T-helper 2 cell treated with Interferon-gamma antibody and Interleukin-4, amounts not matched to agents 100 ng/mL and 5 ng/mL, for 36 hours (primary cell): ENCODE data around the gene GARIN3. TPM values are rescaled to one million over a fixed set of nuclear protein-coding genes. Genes with fewer than 3 reads are reported as not detected.
"Not testable (repeated sequence)": the region's sequence is repeated elsewhere in the genome, so short reads cannot be mapped to it uniquely, and the experiment has no call there.

ENCODE experiments used
- intact Hi-C: fragments of 100-400 bp; cut with micrococcal nuclease; formaldehyde crosslinking; loops from one replicate; pipeline ENCODE4 v1.15.1; 2023
- total RNA-seq: library from RNA; stranded (reverse); gene quantifications from 2 replicates; pipeline ENCODE4 v1.2.3, GENCODE V29; 2022

The GARIN3 gene
- total RNA-seq, 1 donor from 2014 or later = not detected

DNA sequence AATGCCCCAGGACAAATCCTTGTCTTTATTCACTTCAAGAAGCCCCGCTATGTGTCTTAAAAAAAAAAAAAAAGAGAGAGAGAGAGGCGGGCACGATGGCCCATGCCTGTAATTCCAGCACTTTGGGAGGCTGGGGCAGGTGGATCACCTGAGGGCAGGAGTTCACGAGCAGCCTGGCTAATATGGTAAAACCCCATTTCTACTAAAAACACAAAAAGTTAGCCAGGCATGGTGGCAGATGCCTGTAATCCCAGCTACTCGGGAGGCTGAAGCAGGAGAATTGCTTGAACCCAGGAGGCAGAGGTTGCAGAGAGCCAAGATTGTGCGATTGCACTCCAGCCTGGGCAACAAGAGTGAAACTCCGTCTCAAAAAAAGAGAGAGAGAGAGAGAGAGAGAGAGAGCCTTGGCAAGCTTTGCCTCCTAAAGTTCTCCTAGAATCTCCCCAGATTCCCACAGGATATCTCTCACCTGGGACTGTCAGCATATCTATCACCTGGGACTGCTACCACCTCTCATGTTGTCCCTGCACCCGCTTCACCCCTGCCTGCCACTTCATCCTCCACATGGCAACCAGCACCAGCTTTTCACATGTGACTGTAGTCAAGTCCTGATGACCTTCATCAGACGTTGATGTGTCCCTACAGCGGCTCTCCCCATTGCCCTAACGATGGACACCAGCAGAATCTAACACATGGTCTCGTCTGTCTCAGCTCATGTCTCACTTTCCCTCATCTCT is 20.4 kb upstream of the GARIN3 start:
- intact Hi-C loops = no loop called here

DNA sequence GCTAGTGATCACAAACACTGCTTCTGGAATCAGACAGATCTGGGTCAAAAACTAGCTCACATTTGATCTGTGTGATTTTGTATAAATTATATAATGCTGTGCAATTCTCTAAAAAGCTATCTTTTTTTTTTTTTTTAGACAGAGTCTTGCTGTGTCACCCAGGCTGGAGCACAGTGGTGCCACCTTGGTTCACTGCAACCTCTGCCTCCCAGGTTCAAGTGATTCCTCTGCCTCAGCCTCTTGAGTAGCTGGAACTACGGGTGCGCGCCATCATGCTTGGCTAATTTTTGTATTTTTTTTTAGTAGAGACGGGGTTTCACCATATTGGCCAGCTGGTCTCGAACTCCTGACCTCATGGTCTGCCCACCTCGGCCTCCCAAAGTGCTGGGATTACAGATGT is 19.1 kb upstream of the GARIN3 start:
- intact Hi-C loops = not testable (repeated sequence)

DNA sequence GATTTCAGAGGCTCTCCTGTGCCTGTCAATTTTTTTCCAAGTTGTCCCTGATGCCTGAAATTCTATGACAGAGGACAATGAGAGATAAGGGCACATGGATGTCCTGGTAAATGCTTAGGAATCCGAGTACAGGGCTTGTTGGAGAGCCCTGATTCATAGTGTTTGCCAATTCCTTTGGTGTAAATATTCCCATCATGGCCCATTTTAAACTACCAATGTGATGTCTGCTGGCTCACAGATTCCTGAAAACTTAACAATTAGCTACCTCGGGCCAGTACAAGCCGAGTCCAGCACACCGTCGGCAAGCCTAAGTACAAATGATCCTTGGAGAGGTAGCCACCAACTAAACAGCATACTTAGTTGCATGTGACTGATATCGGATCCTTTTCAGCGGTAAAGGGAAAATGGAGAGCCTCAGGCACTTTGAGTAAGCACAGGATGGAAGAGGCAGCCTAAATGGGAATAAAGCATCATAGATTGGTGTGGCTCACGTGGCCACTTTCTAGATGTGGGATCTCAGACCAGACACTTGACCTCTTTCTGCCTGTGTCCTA is 18.1 kb upstream of the GARIN3 start:
- intact Hi-C loops = loop anchor here (1.0 to 5.0 kb wide), 2 partner anchors 9 to 358 kb away; no protein-coding TSS in a partner anchor

DNA sequence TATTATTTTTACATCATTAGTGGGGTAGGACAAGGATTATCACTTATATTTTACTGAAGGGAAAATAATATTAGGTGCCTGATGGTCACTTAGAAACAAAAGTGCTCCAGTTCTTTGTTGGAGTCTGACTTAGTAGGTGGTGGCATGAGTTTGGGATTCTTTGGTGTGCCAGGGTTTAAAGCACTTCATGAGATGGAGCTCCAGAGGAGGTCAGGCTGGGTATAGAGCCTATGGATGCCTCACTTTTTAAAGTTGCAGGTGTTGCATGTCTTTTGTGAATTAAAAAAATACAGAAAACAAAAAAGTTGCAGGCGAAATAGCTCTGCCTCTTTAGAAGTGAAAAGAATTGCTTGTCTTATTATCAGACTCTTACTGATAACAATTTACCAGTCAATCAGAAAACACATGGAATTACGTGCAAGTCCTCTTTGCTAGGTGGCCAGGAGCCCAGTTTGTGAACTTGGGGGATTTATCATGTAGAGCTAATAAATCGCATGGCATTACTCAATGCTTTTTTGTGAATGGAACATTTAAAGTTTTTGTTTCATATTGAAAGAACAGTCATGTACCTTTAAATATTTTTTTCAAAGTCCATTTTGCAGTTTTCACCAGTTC is 16.2 kb upstream of the GARIN3 start:
- intact Hi-C loops = loop anchor here (1.0 to 5.0 kb wide), 2 partner anchors 33 to 360 kb away; no protein-coding TSS in a partner anchor

DNA sequence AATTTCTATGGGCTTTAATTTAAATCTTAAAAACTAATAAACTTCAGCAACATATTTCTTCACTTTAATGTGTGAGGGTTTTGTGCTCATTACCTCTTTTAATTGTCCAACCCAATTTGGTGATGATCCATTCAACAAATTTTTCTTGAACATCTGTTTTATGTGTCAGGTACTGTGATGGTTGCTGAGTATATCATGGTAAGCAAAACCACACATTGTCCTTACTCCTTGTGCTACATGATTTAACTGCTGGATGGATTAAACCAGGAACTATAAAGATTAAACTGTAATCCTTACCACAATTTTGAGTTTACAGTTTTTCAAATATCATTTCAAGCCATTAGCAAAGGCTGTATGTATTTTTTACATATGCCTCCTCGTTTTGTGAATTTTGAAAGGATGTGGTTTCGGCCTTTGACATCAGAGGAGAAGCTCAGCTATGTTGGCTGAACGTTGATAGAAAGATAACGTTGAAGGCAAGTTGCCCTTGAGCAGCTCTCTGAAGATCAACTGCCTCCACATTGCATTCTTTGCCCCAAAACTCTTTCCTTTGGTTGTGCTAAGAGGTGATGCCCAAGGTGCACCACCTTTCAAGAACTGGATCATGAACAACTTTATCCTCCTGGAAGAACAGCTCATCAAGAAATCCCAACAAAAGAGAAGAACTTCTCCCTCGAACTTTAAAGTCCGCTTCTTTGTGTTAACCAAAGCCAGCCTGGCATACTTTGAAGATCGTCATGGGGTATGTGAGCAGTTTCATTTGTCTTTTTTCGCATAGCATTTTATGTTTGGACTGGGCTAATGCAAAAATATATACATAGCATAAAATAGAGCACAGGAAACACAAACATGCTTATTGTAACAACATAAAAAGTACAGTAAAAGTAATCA is 14.6 kb upstream of the GARIN3 start, which contains the start of gene ITK:
Gene ITK, plus strand, starts transcription at position 467 of the 891 bp plus-strand sequence. Its CDS starts 138 bp downstream, at position 605.
- intact Hi-C loops = loop anchor here (1.0 to 5.0 kb wide), 9 partner anchors 8 to 362 kb away; partner anchors contain the start of gene CYFIP2

DNA sequence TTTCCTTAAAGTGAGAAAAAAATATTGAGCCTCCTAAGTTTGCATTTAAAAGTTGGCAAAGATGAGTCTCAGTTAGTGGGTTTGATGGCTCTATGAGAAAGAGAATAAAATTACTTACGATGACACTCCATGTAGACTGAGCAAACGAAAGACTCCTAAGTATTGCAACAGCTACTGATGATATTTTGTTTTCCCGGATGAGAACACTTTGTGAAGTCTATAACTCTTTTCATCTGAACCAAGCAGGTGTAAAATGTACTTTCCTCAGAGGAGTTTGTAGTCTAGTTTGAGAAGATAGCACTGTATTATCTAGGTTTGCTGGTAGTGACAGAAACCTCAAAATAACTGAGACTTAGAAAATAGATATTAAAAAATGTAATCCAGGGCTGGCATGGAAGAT is 12.9 kb upstream of the GARIN3 start:
- intact Hi-C loops = no loop called here

DNA sequence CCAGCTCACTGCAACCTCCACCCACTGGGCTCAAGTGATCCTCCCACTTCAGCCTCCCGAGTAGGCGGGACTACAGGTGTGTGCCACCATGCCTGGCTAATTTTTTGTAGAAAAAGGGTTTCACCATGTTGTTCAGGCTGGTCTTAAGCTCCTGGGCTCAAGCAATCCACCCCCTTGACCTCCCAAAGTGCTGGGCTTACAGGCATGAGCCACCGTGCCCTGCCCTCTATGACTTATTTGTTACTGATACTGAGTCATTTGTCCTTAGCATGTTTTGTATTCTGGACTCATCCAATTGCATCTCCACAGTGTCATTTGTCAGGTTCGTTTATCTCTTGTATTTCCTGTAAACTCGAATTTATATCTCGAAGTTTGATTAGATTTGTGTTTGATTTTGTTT is 11.9 kb upstream of the GARIN3 start:
- intact Hi-C loops = no loop called here

DNA sequence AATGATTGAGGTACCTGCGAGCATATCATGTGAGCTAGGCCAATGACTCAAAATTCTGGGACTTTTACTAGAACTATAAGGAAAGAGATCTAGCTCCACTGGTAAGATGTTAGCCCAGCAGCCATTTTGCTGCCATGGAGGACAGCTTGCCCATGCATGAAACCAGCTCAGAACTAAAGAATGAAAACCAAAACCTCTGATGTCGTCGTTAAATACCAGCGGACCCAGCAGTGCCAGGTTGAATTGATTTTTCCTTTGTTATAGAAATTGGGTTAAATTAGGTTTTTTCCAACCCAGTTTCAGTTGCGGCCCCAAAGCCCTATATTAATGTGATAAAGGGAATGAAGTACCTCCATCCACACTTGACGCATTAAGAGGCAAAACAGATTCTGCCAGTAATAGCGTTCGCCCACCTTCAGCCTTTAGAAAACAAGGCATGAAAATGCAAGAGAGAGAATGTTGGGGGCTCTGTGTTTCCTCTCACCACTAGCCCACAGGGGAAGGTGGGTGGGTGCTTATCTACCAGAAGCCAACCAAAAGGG is 9.1 kb upstream of the GARIN3 start:
- intact Hi-C loops = no loop called here

DNA sequence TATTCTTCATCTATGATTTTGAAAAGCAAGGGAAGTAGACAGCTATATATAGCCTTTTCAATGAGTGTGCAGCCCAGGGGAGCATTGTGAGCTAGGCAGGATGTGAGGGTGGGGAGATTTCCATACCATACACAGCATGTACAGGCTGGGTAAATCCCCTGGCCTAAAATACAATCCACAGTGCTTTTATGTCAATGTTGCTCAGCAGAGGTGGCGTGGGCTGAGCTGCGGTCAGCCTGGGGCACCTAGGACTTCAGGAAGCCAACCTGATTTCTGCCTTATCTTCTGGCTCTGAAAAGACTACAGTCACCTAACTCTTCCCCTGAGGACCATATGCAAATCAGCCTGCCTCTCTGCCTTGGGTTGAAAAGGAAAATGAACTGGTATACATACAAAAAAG is 6.3 kb upstream of the GARIN3 start:
- intact Hi-C loops = loop anchor here (1.0 to 5.0 kb wide), 5 partner anchors 8 to 430 kb away; partner anchors contain the start of gene ITK

DNA sequence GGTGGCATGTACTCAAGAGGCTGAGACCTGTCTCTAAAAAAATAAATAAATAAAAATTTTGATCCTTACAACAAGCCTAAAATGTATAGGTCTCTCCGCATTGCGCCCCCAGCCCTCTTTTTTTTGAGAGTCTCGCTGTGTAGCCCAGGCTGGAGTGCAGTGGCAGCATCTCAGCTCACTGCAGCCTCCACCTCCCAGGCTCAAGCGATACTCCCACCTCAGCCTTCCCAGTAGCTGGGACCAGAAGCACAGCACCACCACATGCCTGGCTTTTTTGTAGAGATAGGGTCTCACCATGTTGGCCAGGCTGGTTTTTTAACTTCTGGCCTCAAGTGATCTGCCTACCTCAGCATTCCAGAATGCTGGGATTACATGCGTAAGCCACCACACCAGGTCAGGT is 2.2 kb upstream of the GARIN3 start:
- intact Hi-C loops = no loop called here

DNA sequence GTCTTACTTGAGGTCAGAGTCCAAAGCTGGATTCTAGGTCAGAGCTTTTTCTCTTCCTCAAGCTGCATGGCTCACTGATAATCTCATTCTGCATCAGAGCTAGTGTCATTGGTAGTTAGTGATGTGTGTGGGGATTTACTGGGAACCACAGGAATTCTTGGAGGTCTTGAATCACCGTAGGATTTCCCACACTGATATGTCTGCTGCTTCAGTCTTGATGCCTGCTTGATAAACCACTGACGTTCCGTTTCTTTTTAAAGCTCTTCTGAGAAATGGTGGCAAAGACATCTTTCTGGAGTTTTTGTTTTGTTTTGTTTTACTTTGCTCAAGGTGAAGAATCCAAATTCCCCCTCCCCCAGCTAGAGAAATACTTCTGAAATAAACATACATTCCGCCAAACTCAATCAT is 1.2 kb upstream of the GARIN3 start:
- intact Hi-C loops = loop anchor here (1.0 kb wide), 1 partner anchor 8 kb away; no protein-coding TSS in a partner anchor

DNA sequence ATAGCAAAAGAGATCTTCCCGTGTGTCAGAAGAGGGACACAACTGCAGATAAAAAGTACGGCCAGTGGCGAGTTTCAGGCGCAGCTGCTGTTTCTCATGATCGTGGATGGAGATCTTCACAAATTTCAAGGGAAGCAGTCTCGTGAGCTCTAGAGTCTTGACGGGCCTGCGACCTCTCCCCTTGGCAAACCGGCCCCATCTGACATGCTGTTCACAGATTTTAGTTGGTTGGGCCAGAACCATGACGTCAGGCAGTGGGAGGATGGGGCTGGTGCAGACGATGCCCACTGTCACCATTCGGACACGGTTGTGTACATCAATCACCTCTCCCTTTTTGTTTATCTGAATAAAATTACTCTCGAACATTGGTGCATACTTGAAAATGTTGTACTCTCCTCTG is 396 bp downstream of the GARIN3 start:
- intact Hi-C loops = no loop called here

DNA sequence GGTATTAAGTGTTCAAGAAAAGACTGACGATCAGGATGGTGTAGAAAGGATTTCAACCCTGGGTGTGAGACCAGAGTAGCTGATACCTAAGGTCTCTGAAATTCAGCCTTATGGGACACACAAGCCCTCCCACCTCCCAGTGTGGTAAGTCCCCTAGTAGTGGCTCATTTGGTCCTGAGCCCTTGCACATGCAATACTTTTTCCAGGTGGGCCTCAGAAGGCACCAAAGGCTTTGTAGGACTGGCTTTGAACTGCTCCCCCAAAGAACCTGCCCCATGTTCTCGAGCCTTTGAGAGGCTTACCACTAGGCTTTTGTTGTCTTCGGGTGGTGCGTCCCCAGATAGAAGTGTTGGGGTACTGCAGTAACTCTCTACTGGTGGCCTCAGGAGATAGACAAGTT is 803 bp downstream of the GARIN3 start:
- intact Hi-C loops = no loop called here

DNA sequence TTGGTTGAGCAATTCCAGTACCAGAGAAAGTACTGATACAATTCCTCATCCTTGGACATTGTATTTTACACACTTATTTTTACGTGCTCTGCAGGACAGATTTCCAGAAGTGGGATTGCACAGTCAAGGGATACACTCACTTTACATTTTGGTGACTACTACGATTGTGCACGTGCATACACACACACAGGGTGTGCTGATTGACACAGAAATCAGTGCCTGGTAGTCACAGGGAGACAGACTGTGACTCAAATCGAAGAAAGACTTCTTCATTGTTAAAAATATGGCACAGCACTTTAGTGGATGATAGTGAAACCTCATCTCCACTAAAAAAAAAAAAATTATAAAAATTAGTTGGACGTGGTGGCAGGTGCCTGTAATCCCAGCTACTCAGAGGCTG is 1.5 kb downstream of the GARIN3 start:
- intact Hi-C loops = no loop called here

DNA sequence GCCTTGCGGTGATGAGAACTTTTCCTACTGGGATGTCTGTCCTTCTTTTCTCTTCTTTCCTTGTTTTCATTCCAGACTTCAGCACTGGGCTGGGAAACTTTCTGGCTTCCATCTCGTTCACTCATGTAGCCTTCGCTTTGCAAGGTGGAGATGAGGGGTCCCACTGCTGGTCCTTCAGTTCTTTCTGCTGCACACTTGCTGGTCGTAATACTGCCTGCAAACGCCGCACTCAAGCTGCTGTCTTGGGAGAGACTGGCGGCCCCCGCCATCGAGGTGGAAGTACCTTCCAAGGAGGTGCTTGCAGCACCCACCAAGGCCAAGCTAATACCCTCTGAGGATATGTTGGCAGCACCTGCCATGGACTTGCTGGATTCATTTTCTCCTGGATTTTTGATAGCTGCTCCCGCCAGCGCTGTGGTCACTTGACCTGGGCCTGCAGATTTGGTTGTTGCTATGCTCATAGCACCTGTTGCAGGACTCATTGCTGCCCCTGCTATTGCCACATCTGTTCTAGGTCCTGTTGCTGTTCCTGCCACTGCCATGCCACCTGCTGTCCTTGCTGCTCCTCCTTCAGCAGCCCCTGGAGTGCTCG is 3.0 kb downstream of the GARIN3 start:
- intact Hi-C loops = no loop called here

DNA sequence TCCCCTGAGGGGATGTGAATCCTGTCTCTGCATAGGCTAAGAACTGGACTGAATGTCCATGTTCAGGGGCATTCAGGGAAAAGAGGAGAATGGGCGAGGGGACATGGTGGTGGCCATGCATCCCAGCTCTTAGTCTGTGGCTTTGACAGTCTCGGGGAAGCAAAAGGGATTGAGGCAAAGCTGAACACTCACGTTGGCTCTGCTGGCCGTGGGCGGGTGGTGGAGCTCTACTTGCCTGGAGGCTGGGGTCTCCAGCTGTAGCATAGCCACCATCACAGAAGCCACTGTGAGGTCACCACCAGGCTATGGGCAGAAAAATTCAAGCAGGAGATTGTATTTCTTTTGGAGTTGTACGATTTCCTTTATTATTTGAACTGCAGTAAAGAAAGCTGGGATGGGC is 4.1 kb downstream of the GARIN3 start:
- intact Hi-C loops = no loop called here

DNA sequence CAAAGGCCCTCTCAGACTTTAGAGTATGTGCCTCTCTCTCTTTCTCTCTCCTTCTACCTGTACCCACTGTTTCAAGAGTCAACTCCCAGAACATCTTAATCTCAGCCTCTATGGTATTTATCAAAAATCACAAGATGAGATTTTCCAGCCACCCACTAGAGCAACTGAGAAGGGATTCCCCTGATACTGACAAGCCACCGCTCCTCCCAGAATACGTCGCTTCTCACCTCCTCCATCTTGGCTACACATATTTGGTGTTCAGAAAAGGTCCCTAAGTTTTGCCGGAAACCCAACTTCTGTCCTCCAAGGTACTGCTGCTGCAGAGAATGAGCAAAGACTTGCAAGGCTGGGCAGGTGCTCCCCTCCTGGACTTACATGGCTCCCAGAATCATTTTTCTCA is 6.1 kb downstream of the GARIN3 start:
- intact Hi-C loops = no loop called here

DNA sequence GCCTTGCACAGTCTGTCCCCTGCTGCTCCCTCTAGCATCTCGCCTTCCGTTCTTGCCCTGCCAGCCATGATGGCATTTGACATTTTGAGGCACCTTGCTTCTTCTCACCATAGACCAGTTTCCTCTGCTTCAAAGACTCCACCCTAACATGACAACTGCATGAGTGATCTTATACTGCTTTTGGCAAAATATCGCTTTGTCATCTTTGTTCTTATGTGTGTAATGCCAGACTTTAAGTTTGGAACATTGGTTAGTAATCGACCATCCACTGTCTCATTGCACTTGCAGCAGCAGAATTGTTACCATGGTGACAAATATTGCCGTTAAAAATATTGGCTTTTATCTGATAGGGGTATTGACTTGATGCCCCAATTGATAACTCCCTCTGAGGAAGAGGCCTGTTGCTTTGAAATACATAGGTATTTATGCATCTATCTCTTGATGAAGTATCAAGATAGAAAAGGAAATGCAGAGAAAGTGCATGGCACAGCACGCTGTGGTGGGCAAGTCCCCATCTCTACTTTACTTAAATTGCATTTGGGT is 6.8 kb downstream of the GARIN3 start:
- intact Hi-C loops = loop anchor here (1.0 kb wide), 3 partner anchors 8 to 21 kb away; partner anchors contain the start of gene ITK

DNA sequence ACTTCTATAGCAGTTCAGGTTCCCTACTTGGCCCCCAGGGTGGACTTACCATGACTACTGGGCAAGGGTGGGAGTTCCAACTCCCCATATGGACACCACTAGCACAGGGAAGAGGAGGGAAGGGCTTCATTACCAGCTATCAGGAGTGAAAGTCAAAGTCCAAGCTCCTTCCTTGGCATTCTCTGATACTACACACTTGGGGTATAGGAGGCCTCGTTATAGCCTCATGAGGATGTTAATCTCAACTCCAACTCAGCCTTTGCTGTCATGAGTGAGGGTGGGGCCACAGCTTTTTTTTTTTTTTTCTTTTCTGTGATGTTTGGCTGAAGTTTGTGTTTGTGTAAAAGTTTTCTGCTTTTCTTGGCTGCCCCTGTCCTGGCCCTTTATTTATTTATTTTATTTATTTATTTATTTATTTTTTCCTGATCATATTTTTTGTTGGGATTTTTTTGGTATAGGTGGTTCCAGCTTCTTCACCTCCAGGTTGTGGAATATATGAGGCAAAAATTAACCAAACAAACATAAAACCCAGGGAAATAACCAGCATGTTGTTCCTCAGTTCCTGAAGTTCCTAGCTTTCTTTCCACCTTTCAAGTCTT is 8.7 kb downstream of the GARIN3 start:
- intact Hi-C loops = no loop called here

DNA sequence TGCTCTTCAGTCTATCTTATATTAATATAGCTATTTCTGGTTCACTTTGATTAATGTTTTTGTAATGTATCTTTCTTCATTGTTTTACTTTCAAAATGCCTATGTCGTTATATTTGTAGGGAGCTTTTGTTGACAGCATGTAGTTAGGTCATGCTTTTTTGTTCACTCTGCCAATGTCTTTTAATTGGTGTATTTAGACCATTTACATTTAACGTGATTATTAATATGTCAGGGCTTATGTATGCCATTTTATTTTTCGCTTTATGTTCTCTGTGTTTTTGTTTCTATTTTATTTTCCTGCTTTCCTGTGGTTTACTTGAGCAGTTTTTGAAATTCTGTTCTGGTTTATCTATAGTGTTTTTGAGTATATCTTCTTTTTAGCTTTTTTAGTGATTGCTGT is 10.8 kb downstream of the GARIN3 start:
- intact Hi-C loops = no loop called here
